GM12878 (cell line): ENCODE data around the gene CCDC74A. TPM values are rescaled to one million over a fixed set of nuclear protein-coding genes. Genes with fewer than 3 reads are reported as not detected.

ENCODE experiments used
- ATAC-seq: fragments of 200-7000 bp; cut with Tn5 transposase; 3 replicates; pipeline ENCODE4 v1.9.1; 2020; ENCODE audit warnings: mild to moderate bottlenecking, moderate library complexity
- BruUV-seq: library from RNA; stranded (reverse); fragments of 400-500 nt; replicated peaks from 2 replicates; lab custom pipeline; 2021; lab: Mats Ljungman, UMichigan
- CTCF ChIA-PET: fragments of 300-600 bp; sonication (Branson Sonifier 250); formaldehyde crosslinking; extraction: SDS; loops from one replicate; lab custom pipeline; 2021; ENCODE audit warnings: inconsistent platforms; lab: Yijun Ruan, JAX
- POLR2A ChIA-PET: fragments of 350-600 bp; formaldehyde crosslinking; extraction: SDS; loops from one replicate; lab custom pipeline; 2021; ENCODE audit warnings: inconsistent platforms; lab: Charles Lee
- RAD21 ChIA-PET: fragments of 300-600 bp; sonication (Branson Sonifier 250); formaldehyde crosslinking; loops from one replicate; lab custom pipeline; 2023; ENCODE audit warnings: antibody characterized with exemption; ENCODE audit not compliant: unreplicated experiment; lab: Charles Lee
- SMC1A ChIA-PET: fragments of 300-600 bp; sonication (Branson Sonifier 250); formaldehyde crosslinking; loops from one replicate; lab custom pipeline; 2023; ENCODE audit not compliant: unreplicated experiment, uncharacterized antibody; lab: Charles Lee
- DNase-seq: peaks from one replicate; pipeline ENCODE4 v3.0.0-alpha.2; 2011; ENCODE audit warnings: low read depth, low spot score
- FAIRE-seq: peaks from 3 replicates; lab custom pipeline; 2011; peaks lifted over from hg19 to GRCh38; lab: Jason Lieb, UNC
- H2AFZ ChIP-seq: 2 replicates; pipeline ENCODE4 v1.6.0; 2011; ENCODE audit warnings: low read depth, low read length, control low read depth; ENCODE audit not compliant: control insufficient read depth
- H3K27ac ChIP-seq: 2 replicates; pipeline ENCODE4 v1.5.1; 2011; ENCODE audit warnings: control low read depth; ENCODE audit not compliant: control insufficient read depth, insufficient read depth
- H3K27me3 ChIP-seq, 2 experiments: replicated peaks in 1 of 2; 2 replicates each; pipeline versions ENCODE4 v1.6.0 to v1.6.1; 2011; ENCODE audit warnings: low read length in 1 of 2; ENCODE audit not compliant: control insufficient read depth in 2 of 2, insufficient read depth in 2 of 2
- H3K36me3 ChIP-seq, 2 experiments: 2 replicates each; pipeline ENCODE4 v1.5.1; 2011; ENCODE audit warnings: low read length in 1 of 2; ENCODE audit not compliant: control insufficient read depth in 2 of 2, insufficient read depth in 2 of 2
- H3K4me1 ChIP-seq: 2 replicates; pipeline ENCODE4 v1.6.1; 2011; ENCODE audit warnings: mild to moderate bottlenecking, low read length, moderate library complexity, mixed read lengths; ENCODE audit not compliant: control insufficient read depth, insufficient read depth
- H3K4me2 ChIP-seq: 2 replicates; pipeline ENCODE4 v1.6.0; 2011; ENCODE audit warnings: control low read depth; ENCODE audit not compliant: control insufficient read depth, insufficient read depth
- H3K4me3 ChIP-seq: fragments of 200-600 bp; sonication (generic); 2 replicates; pipeline ENCODE4 v1.5.1; 2016
- H3K79me2 ChIP-seq: 2 replicates; pipeline ENCODE4 v1.6.0; 2011; ENCODE audit warnings: low read length; ENCODE audit not compliant: control insufficient read depth, insufficient read depth
- H3K9ac ChIP-seq: 2 replicates; pipeline ENCODE4 v1.8.0; 2011; ENCODE audit warnings: low read length, control low read depth, mixed read lengths; ENCODE audit not compliant: control insufficient read depth, insufficient read depth
- H3K9me3 ChIP-seq: replicated peaks from 3 replicates; pipeline ENCODE4 v1.5.1; 2011; ENCODE audit warnings: mild to moderate bottlenecking, low read length; ENCODE audit not compliant: control insufficient read depth, insufficient read depth
- H4K20me1 ChIP-seq: 2 replicates; pipeline ENCODE4 v1.6.0; 2011; ENCODE audit not compliant: control insufficient read depth, insufficient read depth
- ETV6 ChIP-seq, 2 experiments: fragments of 450-650 bp in 1 of 2; IDR thresholded peaks in 1 of 2; conservative IDR thresholded peaks in 1 of 2; 2 replicates each; pipeline ENCODE4 v1.6.1; 2014; ENCODE audit warnings: antibody characterized with exemption in 1 of 2, borderline replicate concordance in 1 of 2, low read depth in 1 of 2, mild to moderate bottlenecking in 1 of 2, moderate library complexity in 1 of 2
- IKZF1 ChIP-seq: fragments of 450-650 bp; conservative IDR thresholded peaks from 2 replicates; pipeline ENCODE4 v1.6.1; 2017; ENCODE audit warnings: antibody characterized with exemption, mild to moderate bottlenecking
- POLR2A ChIP-seq: IDR thresholded peaks from 2 replicates; pipeline ENCODE4 v1.6.1; 2011; ENCODE audit warnings: low read depth, mild to moderate bottlenecking, low read length
- REST ChIP-seq: IDR thresholded peaks from 2 replicates; pipeline ENCODE4 v1.6.1; 2012; ENCODE audit warnings: mild to moderate bottlenecking, low read depth, low read length
- RUNX3 ChIP-seq: IDR thresholded peaks from 2 replicates; pipeline ENCODE4 v1.6.1; 2012; ENCODE audit warnings: low read length, inconsistent platforms
- ZNF24 ChIP-seq: fragments of 450-650 bp; IDR thresholded peaks from 2 replicates; pipeline ENCODE4 v1.6.1; 2017; ENCODE audit warnings: antibody characterized with exemption, mild to moderate bottlenecking
- WGBS: methylation state at CpG from one replicate; pipeline ENCODE4 v1.1.6; 2016; ENCODE audit warnings: low lambda C conversion rate; ENCODE audit not compliant: insufficient replicate concordance, insufficient coverage; ENCODE audit errors: missing lambda C conversion rate; 5-methylcytosine and 5-hydroxymethylcytosine counted together
- in situ Hi-C: fragments of 300-500 bp; cut with MboI; formaldehyde crosslinking; loops from 9 replicates; pipeline ENCODE4 v1.14.3; 2018; ENCODE audit warnings: mixed read lengths
- intact Hi-C: fragments of 100-400 bp; cut with micrococcal nuclease; formaldehyde crosslinking; loops from one replicate; pipeline ENCODE4 v1.14.2; 2022; ENCODE audit not compliant: unreplicated experiment
- polyA plus RNA-seq, 11 experiments: library from polyadenylated mRNA; depleted of rRNA in 4 of 11; unstranded in 6 of 11; stranded (reverse) in 5 of 11; fragments of >200 nt; fragmentation: Nextera tagmentation in 4 of 11; fragmentation: Illumina TruSeq in 1 of 11; extraction: Ambion mirVana in 4 of 11; extraction: Trizol in 1 of 11; gene quantifications; 1 replicate in 1 of 11; 2 replicates in 10 of 11; pipeline versions ENCODE4 v1.2.1 to v1.2.3, GENCODE V29; 2011 to 2016; ENCODE audit warnings: inconsistent platforms in 2 of 11, missing spikeins in 2 of 11, low read depth in 1 of 11
- total RNA-seq, 4 experiments: library from RNA; depleted of rRNA in 3 of 4; stranded (reverse); fragments of >200 nt in 3 of 4; fragmentation: Illumina TruSeq in 1 of 4; extraction: Trizol in 1 of 4; gene quantifications; 2 replicates each; pipeline versions ENCODE4 v1.2.1 to v1.2.3, GENCODE V29; 2013 to 2021

Gene CCDC74A
- total and polyA plus RNA-seq, 10 of the 15 experiments (the other 5 are each of a cell fraction or from before 2014, with no cell fraction given): 14.3 to 133 (median 64.2) TPM

- no peak overlapping the region for H3K27ac ChIP-seq
- no peak for DNase-seq
- ChIA-PET RAD21 (interaction anchor here (0.6 kb wide), 1 partner anchor 78 kb away, joined by 4 read pairs; no protein-coding TSS in a partner anchor), SMC1A (interaction anchor here (0.7 kb wide), 1 partner anchor 1303 kb away, joined by 3 read pairs; no protein-coding TSS in a partner anchor), CTCF (no interaction called here), POLR2A (no interaction called here)
- TF ChIP-seq IKZF1: no peak
- peak; percentile 64; the same call in 1 of the 2 replicates for TF ChIP-seq REST
- TF ChIP-seq RUNX3: no peak
- no peak for TF ChIP-seq ETV6 (conservative IDR thresholded peaks at IDR 0.05 in 1 of 2, IDR thresholded peaks at IDR 0.05 in 1 of 2; ENCODE audit: borderline replicate concordance in 1 of 2, low read depth in 1 of 2)
- peak; percentile 33; the same call in 1 of the 2 replicates for TF ChIP-seq POLR2A
- TF ChIP-seq ZNF24: no peak
- no peak overlapping the region for H2AFZ ChIP-seq
- H3K4me1 ChIP-seq: peaks cover 6% of the 10 kb centered on the region; the same call in 1 of the 2 replicates
- BruUV-seq: no TSS peak
- ATAC-seq: no peak
- no peak overlapping the region for H3K4me2 ChIP-seq
- no peaks in the 10 kb centered on the region for H3K27me3 ChIP-seq
- intact Hi-C loops: no loop called here
- no peaks in the 10 kb centered on the region for H3K9me3 ChIP-seq
- 86% methylated on average over 14 of the region's 14 CpGs for WGBS
- no peak for FAIRE-seq
- no peak overlapping the region for H3K9ac ChIP-seq
- H4K20me1 ChIP-seq: no peaks in the 10 kb centered on the region
- peaks cover 37% of the 10 kb centered on the region for H3K79me2 ChIP-seq
- peaks cover 0 to 1% of the 10 kb centered on the region in 2 experiments; a peak in 3 of 4 replicates for H3K36me3 ChIP-seq
- in situ Hi-C loops: loop anchor here (5.0 kb wide), 1 partner anchor 1301 kb away; no protein-coding TSS in a partner anchor
- H3K4me3 ChIP-seq: no peak overlapping the region
Observed at GRCh38 chr2:131488306-131489205, 39.1 kb upstream of the CCDC74A start.
